HCT116 (cell line): ENCODE measurements around the gene ACE.

Source experiments
- CBX3 ChIP-seq: IDR thresholded peaks from 2 replicates; pipeline ENCODE4 v1.6.1; 2012; ENCODE audit warnings: low read depth
- CTCF ChIP-seq, 3 experiments: fragments of 200-600 bp in 1 of 3; sonication (generic) in 1 of 3; IDR thresholded peaks in 2 of 3; conservative IDR thresholded peaks in 1 of 3; 2 replicates each; pipeline ENCODE4 v1.5.1; 2012 to 2017; ENCODE audit warnings: low read depth in 2 of 3, low read length in 2 of 3, antibody characterized with exemption in 1 of 3, borderline replicate concordance in 1 of 3, control low read depth in 1 of 3, mild to moderate bottlenecking in 1 of 3, mixed read lengths in 1 of 3, mixed run types in 1 of 3, moderate library complexity in 1 of 3; ENCODE audit not compliant: insufficient read depth in 1 of 3

- TF ChIP-seq CTCF (IDR thresholded peaks at IDR 0.05 in 2 of 3, conservative IDR thresholded peaks at IDR 0.05 in 1 of 3; ENCODE audit: borderline replicate concordance in 1 of 3, insufficient read depth in 1 of 3, low read depth in 2 of 3, low read length in 2 of 3) (no peak), CBX3 (no peak)
Observed at GRCh38 chr17:63526861-63527260, 50.0 kb downstream of the ACE start.
